CD4-positive, alpha-beta T cell treated with Interleukin-17A for 1 hour (primary cell): Measurements from ENCODE around the gene PRKN.

Source experiments
- DNase-seq: peaks from one replicate; pipeline ENCODE4 v3.0.0-alpha.2; 2020

Gene PRKN

DNA sequence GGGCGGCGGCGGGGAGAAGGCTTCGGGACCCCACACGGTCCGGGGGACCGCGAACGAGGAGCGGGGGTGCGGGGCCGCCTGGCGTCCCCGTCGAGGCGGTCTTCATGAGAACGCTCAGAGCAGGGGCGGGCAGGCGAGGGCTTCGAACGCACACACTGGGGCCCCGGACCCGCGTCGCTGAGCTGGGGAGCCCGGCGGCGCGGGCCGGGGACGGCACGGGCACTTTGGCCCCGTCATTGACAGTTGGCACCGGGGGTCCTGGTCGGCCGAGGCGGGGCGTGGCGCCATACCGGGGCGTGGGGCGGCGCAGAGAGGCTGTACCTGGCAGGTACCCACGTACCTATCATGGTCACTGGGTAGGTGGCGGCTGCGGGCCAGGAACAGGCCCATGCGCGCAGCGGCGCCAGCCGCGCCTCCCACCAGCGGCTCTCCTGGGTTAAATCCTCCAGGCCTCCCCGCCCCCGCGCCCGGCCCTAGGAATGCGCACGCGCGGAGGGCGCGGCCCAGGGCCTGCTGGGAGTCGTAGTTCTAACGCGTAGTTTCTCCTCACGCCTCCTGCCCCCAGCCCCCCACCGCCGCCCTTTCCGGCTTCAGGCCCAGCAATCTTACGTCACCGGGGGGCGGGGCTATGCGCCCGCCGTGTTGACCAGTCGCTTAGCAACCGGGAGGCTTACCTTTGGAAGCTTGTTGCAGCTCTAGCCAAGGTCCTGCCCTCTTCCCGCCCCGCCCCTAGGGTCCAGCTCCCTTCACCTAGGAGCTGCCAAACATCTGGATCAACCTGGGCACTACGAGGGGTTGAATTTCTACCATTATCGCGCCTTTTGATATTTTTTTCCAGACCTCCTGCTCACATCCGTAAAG, at the start of gene PRKN, which contains the start of gene PACRG:
PRKN (minus strand) TSS at position 445 of the 861 bp plus-strand sequence.
PACRG (plus strand) TSS at position 653 of the 861 bp plus-strand sequence.
- DNase-seq = peak; percentile 98

DNA sequence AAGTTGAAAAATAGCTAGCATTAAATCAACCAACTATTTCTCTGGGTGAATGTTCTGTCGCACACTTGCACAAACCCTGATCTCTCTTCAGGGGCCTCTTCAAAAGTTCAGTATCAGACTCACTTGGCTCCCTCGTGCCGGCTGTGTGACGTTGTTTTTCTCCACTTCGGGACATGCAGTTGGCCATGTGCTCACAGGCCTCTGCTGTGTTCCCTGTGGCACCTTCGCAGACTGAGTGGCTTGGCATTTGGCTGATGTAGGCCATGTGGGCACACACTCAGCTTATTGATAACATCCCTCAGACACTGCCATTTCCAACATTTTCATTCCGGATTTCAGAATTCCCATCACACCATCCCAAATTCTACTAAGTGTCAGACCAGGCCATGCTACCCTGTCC, 49.5 kb upstream of the PRKN start:
- DNase-seq = no peak

DNA sequence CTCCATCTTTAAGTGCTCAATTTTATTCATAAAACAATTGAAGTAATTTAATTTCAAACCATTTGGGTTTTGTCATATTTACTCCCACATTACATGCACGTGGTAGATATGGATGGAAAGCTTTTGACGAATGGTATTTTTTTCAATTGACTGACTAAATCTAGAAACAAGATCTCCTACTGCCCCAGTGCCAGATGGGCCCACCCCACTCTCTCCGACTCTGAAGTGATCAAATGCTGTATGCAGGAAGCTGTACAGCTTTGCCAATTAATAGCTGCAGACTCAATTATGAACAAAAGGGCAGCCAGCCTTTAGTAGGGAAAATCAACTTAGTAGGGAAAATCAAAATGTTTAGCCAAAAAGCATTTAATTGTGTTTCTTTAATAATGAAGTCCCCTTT, 46.4 kb upstream of the PRKN start:
- DNase-seq = no peak

DNA sequence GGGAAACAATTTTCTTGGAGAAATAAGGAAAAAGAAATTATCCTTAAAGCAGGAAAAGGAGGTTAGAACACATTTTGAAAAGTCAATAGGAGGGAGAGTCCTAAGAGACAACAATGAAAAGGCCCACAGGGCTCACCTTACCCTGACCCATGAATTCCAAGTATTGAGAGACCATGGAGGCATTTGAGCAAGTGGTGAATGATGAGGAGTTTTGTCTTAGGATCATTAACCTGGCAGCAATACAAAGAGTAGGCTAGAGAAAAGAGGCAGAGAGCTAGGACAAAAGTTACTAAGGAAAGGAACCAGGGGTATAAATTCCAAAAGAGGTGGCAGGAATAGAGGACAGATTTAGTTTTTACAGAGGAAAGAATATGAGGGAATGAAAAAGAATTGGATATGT, 44.9 kb upstream of the PRKN start:
- no peak for DNase-seq

DNA sequence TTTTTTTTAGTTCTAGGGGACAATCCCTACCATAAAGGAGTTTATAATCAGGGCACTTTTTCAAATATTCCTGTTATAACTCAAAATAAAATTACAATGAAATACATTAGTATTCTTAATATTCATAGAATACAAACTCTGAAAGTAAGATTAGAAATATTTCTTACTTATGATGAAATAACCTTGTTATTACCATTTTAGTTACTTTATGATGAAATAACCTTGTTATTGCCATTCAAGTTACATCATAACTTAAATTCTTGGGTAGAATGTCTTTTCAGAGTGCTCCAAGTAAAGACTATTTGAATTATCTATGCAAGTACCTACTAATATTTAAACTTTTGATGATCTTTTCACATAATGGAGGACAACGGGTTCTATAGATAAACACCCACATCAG, 43.4 kb upstream of the PRKN start:
- DNase-seq = no peak

DNA sequence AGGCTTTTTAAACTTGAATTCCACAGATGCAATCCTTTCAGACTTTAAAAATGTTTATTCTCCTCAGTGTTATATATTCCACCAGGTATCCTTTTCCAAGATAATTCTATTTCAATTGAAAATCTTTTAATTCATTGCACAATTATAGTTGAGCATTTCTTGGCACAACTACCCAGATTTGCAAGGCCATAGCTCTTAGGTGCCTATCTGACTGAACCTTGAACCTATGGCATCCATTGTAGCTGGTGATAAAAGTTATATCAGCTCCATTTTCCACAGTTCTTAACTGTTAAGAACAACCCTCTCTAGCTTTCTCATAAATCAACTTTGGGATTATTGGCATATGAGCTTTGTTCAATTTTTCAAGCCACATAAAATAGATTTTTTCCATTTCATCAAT, 42.6 kb upstream of the PRKN start:
- DNase-seq = no peak

DNA sequence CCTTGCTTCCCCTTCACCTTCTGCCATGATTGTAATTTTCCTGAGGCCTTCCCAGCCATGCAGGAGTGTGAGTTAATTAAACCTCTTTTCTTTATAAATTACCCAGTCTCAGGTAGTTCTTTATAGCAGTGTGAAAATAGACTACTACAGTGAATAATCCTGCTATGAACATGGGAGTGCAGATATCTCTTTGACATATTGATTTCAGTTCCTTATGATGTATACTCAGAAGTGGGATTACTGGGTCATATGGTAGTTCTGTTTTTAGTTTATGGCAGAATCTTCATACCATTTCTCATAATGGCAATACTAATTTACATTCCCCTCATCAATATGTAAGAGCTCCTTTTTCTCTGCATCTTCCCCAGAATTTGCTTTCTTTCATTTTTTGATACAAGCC, 26.2 kb upstream of the PRKN start:
- DNase-seq = no peak

DNA sequence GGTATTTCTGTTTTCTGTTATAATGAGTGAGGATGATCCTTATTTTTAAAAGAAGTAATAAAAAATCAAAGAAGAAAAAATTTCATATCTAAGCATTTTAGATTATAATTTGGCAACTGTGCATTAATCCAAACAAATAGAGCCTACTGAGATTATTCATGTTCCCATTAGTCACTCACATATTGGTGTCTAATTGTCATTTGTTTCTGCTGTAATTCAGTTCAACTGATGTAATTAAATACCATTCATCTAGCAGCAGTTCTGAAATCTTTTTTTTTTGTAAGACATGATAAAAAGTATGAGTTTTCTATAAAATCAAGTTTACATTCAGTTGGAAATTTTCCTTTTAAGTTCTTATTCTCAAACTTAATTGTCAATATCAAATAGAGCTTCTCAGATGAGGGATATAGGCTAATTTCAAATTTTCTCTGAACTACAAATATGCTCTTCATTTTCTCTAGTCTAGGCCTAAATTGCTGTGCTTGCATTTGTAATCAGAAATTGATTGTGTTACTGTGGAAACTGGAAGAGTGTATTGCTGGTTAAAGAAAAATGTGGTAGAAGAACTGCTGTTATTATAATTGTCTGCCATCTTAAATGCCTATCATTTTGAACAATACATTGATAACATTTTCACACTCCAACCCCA, 23.8 kb upstream of the PRKN start:
- no peak for DNase-seq

DNA sequence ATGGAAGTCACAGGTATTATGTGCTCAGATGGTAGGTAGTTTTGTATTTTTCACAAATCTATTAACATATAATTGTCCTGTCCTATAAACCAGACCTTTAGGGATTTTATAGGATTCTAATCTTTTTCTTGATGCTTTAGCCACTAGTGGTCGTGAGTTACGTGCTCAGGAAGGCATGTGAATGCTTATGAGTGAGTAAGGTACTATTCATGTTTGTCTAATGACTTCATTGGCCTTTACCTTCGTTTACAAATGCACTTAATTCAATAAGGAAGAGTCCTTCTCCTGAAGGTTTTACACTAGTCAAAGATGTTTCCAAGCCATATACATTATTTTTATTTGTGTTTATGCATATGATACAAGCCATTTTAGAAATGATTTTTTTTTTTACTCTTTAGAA, 23.2 kb upstream of the PRKN start:
- no peak for DNase-seq

DNA sequence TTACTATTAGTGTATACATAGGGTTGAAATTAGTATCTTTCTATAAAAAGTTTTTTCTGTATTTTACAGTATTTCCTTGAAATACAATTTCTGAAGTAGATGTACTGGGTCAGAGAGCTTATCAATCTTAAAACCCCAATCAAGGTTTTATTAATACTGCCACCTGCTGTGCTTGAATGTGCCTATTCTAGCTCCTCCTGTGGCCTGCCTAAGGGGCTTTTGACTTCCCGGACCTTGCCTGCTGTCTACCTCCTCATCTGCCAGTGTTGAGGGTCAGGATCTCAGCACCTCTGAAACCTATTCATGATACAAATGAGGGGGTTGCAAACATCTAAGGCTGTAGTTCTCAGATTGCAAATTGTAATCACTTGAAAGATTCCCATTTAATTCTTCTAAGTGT, 9.4 kb upstream of the PRKN start:
- peak; percentile 5 for DNase-seq

DNA sequence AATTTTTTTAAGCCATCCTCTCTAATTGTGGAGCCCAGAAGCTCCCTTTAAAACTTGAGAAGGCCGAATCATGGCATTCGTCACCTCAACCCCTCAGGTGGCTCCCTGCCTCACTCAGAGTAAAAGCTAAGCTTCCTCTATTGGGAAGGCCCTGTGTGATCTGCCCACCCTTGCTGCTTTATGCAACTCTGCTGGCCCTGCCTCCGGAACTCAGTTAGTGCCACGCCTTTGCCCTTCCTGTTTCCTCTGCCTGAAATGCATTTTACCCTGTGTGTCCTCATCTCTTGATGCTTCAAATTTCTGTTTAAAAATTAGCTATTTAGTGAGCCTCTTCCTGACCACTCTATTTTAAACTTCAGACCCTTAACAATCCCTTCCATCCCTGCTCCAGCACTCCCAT, 5.9 kb upstream of the PRKN start:
- DNase-seq = peak; percentile 41

DNA sequence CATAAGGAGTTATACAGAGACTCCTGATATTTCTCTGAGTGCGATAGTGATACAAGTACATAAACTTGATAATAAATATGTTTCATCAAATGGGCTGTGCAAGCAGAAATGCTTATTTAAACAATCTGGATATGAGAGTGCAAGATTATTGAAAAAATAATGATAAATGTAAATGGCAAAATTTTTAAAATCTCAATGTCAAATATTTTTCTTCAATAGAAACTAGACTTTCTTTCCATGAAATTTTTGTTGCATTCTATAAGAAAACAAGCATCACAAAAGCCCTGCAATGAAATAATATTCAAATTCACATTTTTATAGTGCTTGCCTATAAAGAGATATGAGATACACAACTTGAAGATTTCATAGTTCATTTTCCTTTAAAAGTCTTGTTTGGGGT, 2.9 kb upstream of the PRKN start:
- no peak for DNase-seq

DNA sequence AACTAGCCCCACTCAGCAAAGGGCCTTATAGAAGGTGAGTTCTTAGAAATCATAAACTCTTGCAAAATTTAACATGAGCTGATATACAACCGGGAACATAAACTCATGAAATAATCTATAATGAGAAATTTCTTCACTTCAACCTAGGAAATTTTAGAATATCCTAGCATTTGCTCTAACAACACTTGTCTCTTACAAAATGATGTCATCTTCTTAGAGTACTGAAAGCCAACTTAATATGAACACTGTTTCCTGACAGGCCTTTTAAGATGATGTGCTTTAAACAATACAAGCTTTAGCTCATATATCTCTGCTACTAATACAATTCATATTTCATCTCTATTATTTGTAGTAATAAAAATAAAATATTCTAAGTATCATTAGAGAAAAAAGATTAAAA, 1.1 kb upstream of the PRKN start:
- no peak for DNase-seq

DNA sequence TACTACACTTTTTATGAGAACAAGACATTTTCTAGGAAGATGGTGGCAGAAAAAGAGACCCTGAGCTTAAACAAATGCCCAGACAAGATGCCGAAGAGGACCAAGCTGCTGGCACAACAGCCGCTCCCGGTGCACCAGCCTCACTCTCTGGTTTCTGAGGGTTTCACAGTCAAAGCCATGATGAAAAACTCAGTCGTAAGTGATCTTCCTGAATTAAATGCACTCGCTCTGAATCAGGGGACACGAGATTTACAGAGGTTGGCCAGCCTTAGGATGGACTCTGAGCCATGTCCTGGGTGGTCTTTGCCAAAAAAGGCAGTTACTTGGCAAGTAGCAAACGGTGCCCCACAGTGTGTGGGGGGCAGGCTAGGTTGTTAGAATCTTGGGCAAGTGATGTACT, 631 bp upstream of the PRKN start:
- no peak for DNase-seq

DNA sequence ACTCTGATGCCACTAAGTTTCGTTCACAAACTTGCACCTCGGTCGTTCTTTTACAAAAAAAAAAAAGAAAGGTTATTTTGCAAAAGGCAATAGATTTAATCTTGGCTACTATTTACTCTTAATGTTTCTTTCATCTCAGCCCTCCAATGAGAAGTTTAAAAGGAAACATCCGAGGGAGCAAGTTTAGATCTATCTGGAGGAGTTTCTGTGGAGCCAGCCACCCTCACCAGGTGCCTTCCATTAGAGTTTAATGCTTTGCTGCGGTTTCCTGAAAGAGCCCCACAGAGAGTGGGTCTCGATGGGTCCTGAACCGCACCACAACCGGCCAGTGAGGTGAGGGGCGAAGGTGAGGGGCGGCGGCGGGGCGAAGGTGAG, 632 bp downstream of the PRKN start:
- peak; percentile 42 for DNase-seq

DNA sequence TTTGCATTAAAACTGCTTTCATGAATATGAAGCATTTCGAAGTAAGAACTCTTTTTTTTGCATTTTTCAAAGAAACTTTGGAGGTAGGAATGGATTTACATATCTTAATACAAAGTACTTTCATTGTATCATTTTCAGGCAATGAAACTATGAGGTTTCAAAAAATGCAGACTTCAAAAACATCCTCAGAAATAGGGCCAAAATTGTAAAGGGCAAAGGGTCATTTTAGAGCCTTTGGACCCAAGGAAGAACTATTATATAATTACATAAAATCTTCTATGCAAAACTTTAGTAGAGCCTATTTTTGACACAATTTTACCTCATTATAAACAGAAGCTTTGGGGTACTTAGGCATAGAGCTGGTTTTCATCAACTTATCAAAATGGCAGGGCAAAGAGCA, 4.9 kb downstream of the PRKN start:
- no peak for DNase-seq

DNA sequence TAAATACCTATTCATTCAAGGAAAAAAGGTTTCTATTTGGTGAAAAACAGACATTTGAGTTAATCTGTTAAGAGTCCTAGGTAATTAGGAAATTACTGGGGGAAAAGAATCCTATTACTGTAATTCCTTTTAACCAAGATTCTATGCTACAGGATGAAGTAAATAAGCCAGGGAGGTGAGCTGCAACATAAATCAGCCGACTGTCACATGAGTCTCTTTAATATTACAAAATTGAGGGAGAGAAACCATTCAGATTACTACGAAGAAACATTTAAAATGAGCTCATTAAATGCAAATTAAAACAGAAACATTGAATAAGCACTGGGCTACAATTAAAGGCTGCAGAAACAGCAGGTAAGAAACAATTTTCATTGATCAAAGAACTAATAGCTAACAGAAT, 5.3 kb downstream of the PRKN start:
- no peak for DNase-seq

DNA sequence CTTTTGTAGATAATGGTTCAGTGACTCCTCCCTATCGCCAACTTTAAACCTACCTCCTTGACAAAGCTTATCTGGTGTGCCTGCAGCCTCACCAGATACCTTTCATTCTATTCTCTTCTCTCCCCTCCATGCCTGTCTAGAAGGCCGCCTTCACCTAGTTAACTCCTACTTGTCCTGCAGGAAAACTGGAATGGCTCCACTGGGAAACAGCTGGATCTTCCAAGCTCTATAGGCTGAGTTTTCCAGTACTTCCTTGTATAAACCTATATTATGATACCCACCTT, 6.2 kb downstream of the PRKN start:
- DNase-seq = no peak

DNA sequence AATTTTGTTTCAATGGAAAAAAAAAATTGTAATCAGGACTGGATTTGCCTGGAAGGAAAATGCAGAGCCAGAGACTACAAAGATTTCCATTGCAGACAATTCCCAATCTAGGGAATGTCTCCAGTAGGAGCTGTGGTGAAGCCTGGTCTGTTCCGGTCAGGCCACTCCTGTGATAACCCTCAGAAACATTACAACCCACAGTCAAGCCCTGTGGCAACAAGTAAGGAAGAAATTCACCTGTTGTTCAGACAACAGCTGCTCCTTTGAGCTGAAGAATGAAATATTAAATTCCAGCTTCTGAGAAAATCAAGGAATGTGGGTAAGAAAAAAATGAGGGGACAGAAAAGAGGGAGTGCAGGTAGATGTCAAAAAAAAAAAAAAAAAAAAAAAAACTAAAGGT, 8.0 kb downstream of the PRKN start:
- no peak for DNase-seq

DNA sequence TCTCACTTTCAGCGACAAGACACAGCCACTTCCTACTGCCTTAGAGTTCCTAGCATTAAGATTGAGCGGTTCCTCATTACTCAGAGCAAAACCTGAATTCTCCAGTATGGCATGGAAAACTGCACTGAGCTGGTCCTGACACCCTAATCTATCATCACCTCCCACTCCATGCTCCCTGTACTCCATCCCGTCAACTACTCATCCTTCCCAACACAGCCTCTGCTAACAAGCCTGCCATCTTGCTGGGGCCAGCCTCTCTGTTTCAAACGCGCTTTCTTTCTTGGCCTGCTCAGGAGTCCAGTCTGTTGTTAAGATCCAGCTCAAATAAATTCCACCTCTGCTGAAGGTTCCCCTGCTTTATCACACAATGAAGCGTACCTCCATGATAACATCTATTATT, 12.0 kb downstream of the PRKN start:
- DNase-seq = no peak

DNA sequence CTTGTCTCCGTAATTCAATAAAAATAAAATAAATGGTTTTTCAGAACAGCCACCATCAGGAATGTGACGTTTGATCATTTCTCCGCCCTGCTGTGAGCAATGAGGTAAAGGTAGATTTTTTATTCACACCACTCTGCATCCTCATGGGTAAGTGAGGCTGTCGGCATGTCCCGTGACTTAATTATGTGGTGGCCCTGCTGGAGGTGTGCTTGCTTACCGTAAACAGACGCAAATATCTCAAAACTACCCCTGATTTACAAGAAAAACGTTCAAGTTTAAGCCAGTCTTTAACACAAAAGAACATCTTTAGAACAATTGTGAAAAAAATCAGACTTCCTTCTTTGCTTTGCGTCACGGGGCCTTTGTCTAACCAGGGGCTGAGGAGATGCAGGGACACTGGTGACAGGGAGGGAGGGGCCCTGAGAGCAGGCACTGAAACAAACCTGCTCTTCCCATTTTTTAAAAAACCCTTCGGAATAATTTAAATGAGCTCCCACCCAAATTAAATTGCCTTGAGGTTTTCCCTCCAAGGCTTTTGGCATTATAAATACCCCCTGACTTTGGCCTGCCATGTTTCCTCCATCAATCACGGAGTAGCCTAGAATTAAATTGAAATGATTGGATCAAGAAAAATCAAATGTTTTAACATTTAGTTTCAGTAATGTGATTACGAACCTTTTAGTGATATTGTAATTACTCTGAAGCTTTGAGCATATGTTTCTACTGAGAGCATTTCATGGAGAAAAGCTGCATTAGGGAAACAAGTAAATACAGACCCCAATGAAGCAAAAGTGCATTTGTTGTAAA, 13.4 kb downstream of the PRKN start:
- no peak for DNase-seq

DNA sequence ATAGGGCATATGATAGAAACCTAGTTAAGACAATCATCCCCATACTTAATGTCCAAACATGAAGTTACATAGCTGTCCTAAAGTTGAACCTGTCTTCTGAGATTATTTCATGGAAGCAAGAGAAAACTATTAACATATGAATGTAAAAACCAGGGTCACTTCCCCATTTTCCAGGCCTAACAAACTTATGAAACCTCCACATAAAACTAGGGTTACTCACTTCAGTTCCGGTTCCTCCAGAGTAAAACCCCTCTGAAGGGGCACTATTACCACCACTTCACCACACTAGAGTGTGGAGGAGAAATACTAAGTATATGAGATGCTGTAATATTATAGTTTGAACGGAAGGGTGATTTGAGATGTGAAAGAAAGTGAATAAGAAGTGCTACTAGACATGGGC, 14.9 kb downstream of the PRKN start:
- no peak for DNase-seq

DNA sequence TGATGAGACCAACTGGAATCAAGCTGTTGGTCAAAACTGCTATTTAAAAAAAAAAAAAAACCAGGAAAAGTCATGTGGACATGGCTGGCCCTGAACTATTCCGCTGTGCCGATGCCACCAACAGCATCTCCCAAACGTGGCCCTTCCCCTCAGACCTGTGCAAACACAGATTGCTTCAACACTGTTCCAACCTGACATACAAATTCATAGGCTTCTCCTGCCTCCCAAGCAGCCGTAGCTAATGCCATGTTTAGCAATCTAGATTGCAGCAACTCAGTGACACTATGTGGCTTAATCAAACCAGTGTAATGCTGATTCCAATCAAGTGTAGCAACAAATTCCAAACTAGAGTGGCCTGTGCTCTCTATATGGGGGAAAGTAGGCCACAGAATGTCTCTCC, 16.2 kb downstream of the PRKN start:
- DNase-seq = no peak

DNA sequence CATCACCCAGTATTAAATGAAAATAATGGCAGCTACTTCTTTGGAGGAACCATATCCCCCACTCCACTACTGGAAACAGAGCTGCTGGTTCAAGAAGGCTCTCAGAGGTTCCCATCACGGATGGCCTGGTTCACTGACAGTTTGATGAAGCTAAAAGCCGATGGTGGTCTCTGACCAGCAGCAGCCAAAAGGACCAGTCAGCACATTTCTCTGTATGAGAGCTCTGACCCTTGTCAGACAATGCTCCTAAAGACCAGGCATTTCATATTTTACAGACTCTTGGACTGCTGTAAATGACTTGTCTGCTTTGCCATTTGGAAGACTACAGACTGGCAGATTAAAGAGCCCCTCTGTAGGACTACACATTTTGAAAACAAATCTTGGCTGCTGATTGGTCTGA, 16.6 kb downstream of the PRKN start:
- no peak for DNase-seq
